GM18873 (cell line): ENCODE results near the gene KLF3.
"Not testable (repeated sequence)": the region's sequence is repeated elsewhere in the genome, so short reads cannot be mapped to it uniquely, and the experiment has no call there.

ENCODE experiments used
- ATAC-seq: cut with Tn5 transposase; IDR thresholded peaks from one replicate; pipeline ENCODE4 v1.9.1; 2021; ENCODE audit warnings: mild to moderate bottlenecking, moderate library complexity, moderate number of reproducible peaks; ENCODE audit not compliant: unreplicated experiment, low FRiP score

Gene KLF3

DNA sequence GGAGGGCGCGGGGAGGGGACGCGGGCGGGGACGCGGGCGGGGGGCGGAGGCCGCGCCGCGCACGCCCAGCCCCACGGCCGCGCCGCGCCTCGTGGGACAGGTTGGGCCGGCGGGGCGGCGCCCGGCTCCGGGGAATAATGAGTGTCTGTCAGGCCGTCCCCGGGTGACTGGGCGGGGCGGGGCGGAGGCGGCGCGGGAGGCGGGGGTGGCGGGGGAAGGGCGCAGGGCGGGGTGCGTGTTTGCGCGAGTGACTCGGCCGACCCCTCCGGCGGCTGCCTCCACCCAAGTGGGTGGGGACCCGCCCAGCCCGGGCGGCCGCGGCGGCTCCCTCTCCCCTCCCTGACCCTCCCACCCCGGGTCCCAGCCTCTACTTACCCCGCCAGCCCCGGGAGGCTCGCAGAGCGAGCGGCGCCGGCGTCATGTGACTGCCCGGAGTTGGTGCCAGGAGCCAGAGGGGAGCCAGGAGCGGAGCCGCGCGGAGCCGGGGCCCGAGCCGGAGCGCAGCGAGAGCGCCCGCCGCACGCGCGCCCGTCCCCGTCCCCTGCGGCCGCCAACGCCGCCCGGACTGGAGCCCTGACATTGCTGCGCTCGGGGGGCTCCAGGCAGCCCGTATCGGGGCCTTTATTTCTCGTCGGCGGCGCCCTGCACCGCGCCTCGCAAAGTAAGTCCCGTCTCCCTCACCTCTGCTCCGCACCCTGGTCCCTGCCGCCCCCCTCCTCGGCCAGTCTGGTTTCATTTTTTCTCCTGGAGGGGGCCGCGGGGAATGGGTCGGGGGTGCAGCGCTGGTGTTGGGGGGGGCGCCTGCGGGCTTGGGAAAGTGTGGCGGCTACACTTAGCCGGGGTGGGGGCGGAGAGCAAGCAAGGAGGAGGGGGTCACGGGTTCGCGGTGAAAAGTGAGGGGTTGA lies at the start of gene KLF3:
Gene KLF3 (plus strand): TSS at position 399 of the 905 bp plus-strand sequence. CDS start 16,427 bp downstream, outside the sequence.
- ATAC-seq = peak; percentile 57

- ATAC-seq = no peak
These were observed 49.8 kb upstream of the KLF3 start for GRCh38 chr4:38614231-38614630.

DNA sequence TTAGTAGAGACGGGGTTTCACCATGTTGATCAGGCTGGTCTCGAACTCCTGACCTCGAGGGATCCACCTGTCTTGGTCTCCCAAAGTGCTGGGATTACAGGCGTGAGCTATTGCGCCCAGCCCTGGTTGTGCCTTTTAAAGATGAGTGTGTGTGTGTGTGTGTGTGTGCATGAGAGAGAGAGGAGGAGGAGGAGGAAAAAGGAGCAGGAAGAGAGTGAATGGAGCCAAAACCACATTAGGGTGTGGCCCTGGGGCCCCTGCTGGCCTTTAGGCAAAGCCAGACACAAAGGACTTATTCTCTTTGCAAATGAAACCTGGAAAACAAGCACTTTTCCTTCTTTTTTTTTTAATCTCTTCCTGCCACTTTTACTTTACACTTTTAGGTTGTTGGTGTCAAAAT lies 48.2 kb upstream of the KLF3 start:
- ATAC-seq = no peak

- no peak for ATAC-seq
These were observed 45.5 kb upstream of the KLF3 start for GRCh38 chr4:38618505-38618904.

- no peak for ATAC-seq
These were observed 44.7 kb upstream of the KLF3 start for GRCh38 chr4:38619316-38619715.

DNA sequence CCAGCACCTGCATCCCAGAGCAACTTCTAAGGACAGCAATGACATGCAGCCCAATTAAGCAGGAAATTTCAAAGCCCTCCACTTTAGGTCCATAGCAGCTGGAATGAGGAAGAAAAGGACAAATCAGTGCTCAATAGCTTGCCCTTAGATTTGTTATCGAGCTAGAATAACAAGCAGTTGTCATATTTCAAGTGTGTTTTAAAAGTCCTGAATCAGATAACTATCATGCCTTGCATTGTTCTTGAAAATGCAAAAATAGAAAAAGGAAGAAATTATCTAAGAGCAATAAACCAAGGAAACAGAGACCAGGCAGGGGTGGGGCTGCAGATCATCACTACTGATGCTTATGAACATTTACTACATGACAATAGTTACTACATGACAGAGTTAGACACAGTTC lies 43.9 kb upstream of the KLF3 start:
- ATAC-seq = no peak

- ATAC-seq = no peak
These were observed 43.4 kb upstream of the KLF3 start for GRCh38 chr4:38620527-38621027.

DNA sequence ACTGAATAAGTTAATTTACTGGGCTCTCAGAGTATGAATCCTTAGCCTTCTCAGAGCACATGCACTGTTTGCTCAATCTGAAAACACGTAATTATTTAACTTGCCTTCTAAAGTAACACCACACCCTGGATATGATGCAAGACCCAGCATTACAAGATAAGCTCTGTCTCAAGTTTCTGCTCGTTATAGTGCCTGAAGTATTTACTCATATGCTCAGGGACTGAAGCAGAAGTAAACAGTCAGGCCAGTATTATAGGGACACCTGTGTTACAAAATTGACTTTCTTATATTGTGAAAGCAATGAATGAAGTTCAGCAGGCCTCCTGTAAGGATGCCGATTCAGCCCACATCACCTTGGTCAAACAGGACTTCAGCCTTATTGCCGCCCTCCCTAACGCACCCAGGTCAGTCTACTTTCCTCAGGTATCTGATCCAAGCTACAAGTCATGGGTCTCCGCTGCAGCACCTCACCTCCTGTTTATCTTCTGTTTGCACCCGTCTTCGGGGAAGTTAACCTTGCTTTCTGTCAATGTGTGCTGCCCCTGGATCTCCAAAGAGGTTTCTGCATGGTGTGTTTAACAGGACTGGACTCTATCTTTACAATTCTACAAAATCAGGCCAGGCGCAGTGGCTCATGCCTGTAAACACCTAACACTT lies 42.8 kb upstream of the KLF3 start:
- no peak for ATAC-seq

DNA sequence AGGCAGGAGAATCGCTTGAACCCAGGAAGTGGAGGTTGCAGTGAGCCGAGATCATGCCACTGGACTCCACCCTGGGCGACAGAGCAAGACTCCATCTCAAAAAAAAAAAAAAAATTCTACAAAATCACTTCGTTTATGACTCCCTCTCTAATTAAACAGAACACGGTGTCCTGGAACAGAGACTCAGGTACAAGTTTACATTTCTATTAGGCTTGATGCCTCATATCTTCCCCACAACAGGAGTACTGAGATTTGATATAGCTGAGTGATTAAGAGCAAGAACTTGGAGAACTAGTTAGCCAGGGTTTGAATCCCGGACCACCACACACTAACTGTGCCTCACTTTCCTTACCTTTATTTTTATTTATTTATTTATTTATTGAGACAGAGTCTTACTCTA lies 42.2 kb upstream of the KLF3 start:
- no peak for ATAC-seq

GRCh38 chr4:38622340-38622739 lies 41.7 kb upstream of the KLF3 start:
- not testable (repeated sequence) for ATAC-seq

- ATAC-seq = no peak
These were observed 40.7 kb upstream of the KLF3 start for GRCh38 chr4:38623260-38623659.

DNA sequence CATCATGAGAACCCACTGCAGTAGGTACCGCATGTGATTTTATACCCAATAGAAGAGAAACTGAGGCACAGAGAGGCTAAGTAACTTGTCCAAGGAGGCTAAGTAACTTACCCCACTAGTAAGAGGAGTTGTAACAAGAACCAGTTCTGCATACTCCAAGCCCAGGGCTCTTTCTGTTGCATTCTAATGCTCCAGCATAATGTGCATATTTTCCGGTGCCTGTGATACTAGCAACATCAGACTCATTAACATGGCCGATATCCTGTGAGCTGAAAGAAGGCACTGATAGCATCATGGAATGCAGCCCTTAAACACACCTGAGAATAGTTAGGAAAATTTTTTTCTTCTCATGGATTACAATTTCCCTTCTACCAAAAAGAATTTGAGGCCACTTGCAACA lies 39.7 kb upstream of the KLF3 start:
- ATAC-seq = no peak

DNA sequence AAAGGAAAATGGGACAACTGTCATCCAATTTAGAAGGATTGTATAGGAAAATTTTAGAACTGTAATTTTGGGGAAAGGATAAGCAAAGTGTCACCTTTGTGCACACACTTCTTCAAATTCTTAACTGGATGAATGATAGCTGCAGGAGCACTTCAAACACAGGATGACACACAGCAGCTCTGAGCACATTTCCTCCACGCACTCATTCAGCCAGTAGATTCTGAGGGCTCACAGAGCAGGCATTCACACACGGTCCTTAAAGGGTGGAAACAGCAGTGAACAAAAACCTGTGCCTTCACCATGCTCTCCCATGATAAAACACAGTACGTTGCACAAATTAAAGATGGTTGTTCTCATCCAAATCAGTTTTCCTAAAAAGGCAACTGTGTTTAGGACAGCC lies 38.5 kb upstream of the KLF3 start:
- no peak for ATAC-seq

- not testable (repeated sequence) for ATAC-seq
These were observed 37.0 kb upstream of the KLF3 start for GRCh38 chr4:38626901-38627444.

DNA sequence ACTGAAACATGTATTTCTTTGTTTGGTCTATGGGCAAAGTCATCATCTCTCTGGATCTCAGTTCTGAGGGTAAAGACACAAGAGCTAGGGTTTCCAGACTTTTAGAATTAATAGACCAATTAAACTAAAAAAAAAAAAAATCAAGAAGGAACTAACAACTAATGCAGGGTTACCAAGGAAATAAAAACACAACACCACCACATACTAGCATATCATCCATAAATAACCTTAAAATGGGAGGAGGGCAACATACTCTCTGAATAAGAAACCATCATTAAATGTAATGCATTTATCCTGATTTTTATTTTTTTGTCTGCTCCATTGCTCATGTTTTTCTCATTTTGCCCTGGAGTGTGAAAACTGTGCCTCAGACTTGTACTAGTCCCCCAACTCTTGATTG lies 33.5 kb upstream of the KLF3 start:
- ATAC-seq = no peak

DNA sequence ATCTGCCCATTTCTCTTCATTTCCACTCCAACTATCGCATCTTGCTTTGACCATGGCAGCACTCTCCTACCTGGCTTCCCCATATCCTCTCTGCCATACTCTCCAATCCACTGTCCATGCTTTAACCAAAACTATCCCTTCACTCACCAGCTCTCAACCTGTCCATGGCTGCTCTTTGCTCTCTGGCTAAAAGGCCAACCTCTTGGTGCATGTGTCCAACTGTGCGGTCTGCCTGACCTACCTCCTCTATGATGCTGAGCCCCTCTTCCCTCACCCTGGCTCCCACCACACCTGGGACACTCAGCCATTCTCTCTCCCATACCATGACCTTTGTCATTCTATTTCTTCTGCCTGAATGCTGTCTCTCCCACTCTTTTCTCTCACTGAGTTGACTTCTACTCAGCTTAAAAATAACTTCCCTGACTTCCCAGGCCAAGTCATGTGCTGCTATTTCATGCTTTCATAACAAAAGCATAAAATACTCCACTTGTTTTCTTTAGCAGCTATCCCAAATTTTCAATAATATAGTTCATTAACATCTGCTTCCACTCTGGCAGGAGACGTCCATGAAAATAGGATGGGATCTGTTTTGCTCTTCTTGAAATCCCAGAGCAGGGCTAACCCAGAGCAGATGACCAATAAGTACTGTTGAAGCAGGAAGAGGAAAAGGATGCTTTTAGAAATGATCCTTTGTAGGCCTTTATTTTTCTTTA lies 29.8 kb upstream of the KLF3 start:
- ATAC-seq = no peak

DNA sequence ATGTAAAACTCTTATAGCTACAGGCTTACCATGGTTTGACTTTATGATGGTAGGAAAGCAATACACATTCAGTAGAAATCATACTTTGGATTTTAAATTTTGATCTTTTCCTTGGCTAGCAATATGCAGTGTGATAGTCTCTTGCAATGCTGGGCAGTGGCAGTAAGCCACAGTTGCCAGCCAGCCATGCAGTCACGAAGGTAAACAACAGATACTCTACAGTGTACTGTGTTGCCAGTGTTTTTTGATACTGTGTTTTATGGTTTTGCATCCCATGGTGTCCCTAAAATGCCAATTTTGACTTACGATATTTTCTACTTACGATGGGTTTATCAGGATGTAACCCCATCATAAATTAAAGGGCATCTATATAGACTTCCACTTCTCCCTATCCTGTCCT lies 24.8 kb upstream of the KLF3 start:
- no peak for ATAC-seq

GRCh38 chr4:38641811-38642210 lies 22.2 kb upstream of the KLF3 start:
- ATAC-seq = no peak

GRCh38 chr4:38644201-38644600 lies 19.8 kb upstream of the KLF3 start:
- ATAC-seq = no peak

GRCh38 chr4:38647101-38647819 lies 16.7 kb upstream of the KLF3 start:
- no peak for ATAC-seq
